HEK293 (cell line): Measurements from ENCODE around the gene SNAPC5.

Experiments used
- GLI2 ChIP-seq: fragments of 450-650 bp; formaldehyde crosslinking; IDR thresholded peaks from 2 replicates; pipeline ENCODE4; 2017; ENCODE audit warnings: missing biosample characterization, missing genetic modification characterization, low read depth, borderline replicate concordance
- KLF16 ChIP-seq: fragments of 450-650 bp; formaldehyde crosslinking; IDR thresholded peaks from 2 replicates; pipeline ENCODE4 v1.5.1; 2017; ENCODE audit warnings: missing biosample characterization, missing genetic modification characterization
- OSR2 ChIP-seq: fragments of 450-650 bp; formaldehyde crosslinking; IDR thresholded peaks from 2 replicates; pipeline ENCODE4 v1.5.1; 2016; ENCODE audit warnings: missing biosample characterization, missing genetic modification characterization
- PRDM1 ChIP-seq: fragments of 450-650 bp; formaldehyde crosslinking; IDR thresholded peaks from 2 replicates; pipeline ENCODE4; 2016; ENCODE audit warnings: missing biosample characterization, missing genetic modification characterization
- SP3 ChIP-seq: fragments of 450-650 bp; formaldehyde crosslinking; IDR thresholded peaks from 2 replicates; pipeline ENCODE4 v1.5.1; 2016; ENCODE audit warnings: missing biosample characterization, missing genetic modification characterization
- ZBTB21 ChIP-seq: fragments of 450-650 bp; formaldehyde crosslinking; IDR thresholded peaks from 2 replicates; pipeline ENCODE4 v1.5.1; 2017; ENCODE audit warnings: missing biosample characterization, missing genetic modification characterization
- ZBTB7A ChIP-seq: fragments of 450-650 bp; formaldehyde crosslinking; IDR thresholded peaks from 2 replicates; pipeline ENCODE4 v1.5.1; 2016; ENCODE audit warnings: low read depth, missing biosample characterization, missing genetic modification characterization
- ZNF202 ChIP-seq: fragments of 450-650 bp; formaldehyde crosslinking; IDR thresholded peaks from 2 replicates; pipeline ENCODE4 v1.5.1; 2016; ENCODE audit warnings: missing biosample characterization, missing genetic modification characterization, borderline replicate concordance
- ZNF239 ChIP-seq: fragments of 450-650 bp; formaldehyde crosslinking; IDR thresholded peaks from 2 replicates; pipeline ENCODE4 v1.5.1; 2016; ENCODE audit warnings: missing biosample characterization, missing genetic modification characterization
- ZNF404 ChIP-seq: fragments of 450-650 bp; formaldehyde crosslinking; IDR thresholded peaks from 2 replicates; pipeline ENCODE4 v1.5.1; 2017; ENCODE audit warnings: missing biosample characterization, missing genetic modification characterization
- ZNF529 ChIP-seq: fragments of 450-650 bp; formaldehyde crosslinking; IDR thresholded peaks from 2 replicates; pipeline ENCODE4 v1.5.1; 2017; ENCODE audit warnings: missing genetic modification characterization, missing biosample characterization; ENCODE audit not compliant: insufficient replicate concordance
- ZNF747 ChIP-seq: fragments of 450-650 bp; formaldehyde crosslinking; IDR thresholded peaks from 2 replicates; pipeline ENCODE4 v1.5.1; 2016; ENCODE audit warnings: missing biosample characterization, missing genetic modification characterization
- TF ChIP-seq, protein P1 (sequence below): fragments of 450-650 bp; formaldehyde crosslinking; conservative IDR thresholded peaks from 2 replicates; pipeline ENCODE4 v1.5.1; 2016; ENCODE audit warnings: low read depth, missing biosample characterization, missing genetic modification characterization
- TF ChIP-seq, protein P2 (sequence below): fragments of 450-650 bp; formaldehyde crosslinking; IDR thresholded peaks from 2 replicates; pipeline ENCODE4; 2016; ENCODE audit warnings: missing biosample characterization, missing genetic modification characterization
- TF ChIP-seq, protein P3 (sequence below): fragments of 450-650 bp; IDR thresholded peaks from 2 replicates; pipeline ENCODE4 v1.5.1; 2018; ENCODE audit warnings: missing biosample characterization, missing genetic modification characterization
- TF ChIP-seq, protein P4 (sequence below): fragments of 450-650 bp; formaldehyde crosslinking; IDR thresholded peaks from 2 replicates; pipeline ENCODE4 v1.5.1; 2016; ENCODE audit warnings: missing biosample characterization, missing genetic modification characterization
- TF ChIP-seq, protein P5 (sequence below): fragments of 450-650 bp; formaldehyde crosslinking; IDR thresholded peaks from 2 replicates; pipeline ENCODE4 v1.5.1; 2017; ENCODE audit warnings: missing biosample characterization, missing genetic modification characterization
- TF ChIP-seq, protein P6 (sequence below): fragments of 450-650 bp; formaldehyde crosslinking; IDR thresholded peaks from 2 replicates; pipeline ENCODE4 v1.5.1; 2016; ENCODE audit warnings: missing biosample characterization, missing genetic modification characterization
- TF ChIP-seq, protein P7 (sequence below): fragments of 450-650 bp; IDR thresholded peaks from 2 replicates; pipeline ENCODE4 v1.5.1; 2018; ENCODE audit warnings: missing biosample characterization, mild to moderate bottlenecking, missing genetic modification characterization
- TF ChIP-seq, protein P8 (sequence below): fragments of 450-650 bp; formaldehyde crosslinking; IDR thresholded peaks from 2 replicates; pipeline ENCODE4 v1.5.1; 2016; ENCODE audit warnings: missing biosample characterization, missing genetic modification characterization, borderline replicate concordance

The SNAPC5 gene

DNA sequence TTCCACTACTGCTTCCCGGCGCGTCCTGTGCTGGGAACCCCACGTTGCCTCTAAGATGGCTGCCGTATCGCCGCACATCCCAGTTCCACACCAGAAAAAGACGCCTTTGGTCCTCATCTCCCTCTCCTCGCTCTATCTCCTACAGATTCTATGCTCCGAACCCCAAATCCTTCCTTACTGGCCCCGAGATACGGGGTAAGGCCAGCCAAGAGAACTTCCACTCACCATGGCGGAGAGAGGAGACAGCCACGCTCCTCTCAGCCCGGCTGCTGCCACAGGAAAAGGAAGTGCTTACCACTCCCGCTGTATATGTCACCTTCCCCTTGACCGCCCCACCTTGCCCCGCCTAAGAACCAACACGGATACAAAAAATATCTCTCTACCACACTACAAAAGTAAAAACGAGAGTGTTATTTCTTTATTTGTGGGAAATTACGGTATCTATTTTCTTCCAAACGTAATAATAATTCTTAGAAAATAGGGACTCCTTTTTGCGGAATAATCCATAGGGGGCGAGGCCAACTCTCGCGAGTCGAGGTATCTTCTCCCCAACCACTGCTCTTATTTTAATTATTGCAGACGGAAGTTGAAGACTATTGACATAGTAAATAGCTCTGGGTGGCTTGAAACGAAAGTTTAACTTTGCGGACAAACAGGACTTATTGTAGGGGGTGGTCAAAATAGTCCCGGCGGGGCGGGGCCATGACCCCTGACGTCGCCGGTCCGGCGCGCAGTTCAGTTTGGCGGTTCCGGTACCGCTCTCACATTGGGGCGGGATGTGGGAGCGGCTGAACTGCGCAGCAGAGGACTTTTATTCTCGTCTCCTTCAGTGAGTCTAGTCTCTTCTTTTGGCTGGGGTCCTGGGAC lies 7.2 kb upstream of the SNAPC5 start, which contains the start of the genes RPL4 and ZWILCH (continued):
- TF ChIP-seq, protein P1, sequence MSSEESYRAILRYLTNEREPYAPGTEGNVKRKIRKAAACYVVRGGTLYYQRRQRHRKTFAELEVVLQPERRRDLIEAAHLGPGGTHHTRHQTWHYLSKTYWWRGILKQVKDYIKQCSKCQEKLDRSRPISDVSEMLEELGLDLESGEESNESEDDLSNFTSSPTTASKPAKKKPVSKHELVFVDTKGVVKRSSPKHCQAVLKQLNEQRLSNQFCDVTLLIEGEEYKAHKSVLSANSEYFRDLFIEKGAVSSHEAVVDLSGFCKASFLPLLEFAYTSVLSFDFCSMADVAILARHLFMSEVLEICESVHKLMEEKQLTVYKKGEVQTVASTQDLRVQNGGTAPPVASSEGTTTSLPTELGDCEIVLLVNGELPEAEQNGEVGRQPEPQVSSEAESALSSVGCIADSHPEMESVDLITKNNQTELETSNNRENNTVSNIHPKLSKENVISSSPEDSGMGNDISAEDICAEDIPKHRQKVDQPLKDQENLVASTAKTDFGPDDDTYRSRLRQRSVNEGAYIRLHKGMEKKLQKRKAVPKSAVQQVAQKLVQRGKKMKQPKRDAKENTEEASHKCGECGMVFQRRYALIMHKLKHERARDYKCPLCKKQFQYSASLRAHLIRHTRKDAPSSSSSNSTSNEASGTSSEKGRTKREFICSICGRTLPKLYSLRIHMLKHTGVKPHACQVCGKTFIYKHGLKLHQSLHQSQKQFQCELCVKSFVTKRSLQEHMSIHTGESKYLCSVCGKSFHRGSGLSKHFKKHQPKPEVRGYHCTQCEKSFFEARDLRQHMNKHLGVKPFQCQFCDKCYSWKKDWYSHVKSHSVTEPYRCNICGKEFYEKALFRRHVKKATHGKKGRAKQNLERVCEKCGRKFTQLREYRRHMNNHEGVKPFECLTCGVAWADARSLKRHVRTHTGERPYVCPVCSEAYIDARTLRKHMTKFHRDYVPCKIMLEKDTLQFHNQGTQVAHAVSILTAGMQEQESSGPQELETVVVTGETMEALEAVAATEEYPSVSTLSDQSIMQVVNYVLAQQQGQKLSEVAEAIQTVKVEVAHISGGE (tag by site-specific recombination): peak; percentile 92
- TF ChIP-seq ZBTB21 (tag by site-specific recombination): peak; percentile 80
- TF ChIP-seq, protein P2, sequence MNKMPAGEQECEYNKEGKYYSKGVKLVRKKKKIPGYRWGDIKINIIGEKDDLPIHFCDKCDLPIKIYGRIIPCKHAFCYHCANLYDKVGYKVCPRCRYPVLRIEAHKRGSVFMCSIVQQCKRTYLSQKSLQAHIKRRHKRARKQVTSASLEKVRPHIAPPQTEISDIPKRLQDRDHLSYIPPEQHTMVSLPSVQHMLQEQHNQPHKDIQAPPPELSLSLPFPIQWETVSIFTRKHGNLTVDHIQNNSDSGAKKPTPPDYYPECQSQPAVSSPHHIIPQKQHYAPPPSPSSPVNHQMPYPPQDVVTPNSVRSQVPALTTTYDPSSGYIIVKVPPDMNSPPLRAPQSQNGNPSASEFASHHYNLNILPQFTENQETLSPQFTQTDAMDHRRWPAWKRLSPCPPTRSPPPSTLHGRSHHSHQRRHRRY (tag by site-specific recombination): no peak
- peak; percentile 5; the same call in 1 of the 2 replicates for TF ChIP-seq GLI2 (tag by site-specific recombination)
- TF ChIP-seq, protein P3, sequence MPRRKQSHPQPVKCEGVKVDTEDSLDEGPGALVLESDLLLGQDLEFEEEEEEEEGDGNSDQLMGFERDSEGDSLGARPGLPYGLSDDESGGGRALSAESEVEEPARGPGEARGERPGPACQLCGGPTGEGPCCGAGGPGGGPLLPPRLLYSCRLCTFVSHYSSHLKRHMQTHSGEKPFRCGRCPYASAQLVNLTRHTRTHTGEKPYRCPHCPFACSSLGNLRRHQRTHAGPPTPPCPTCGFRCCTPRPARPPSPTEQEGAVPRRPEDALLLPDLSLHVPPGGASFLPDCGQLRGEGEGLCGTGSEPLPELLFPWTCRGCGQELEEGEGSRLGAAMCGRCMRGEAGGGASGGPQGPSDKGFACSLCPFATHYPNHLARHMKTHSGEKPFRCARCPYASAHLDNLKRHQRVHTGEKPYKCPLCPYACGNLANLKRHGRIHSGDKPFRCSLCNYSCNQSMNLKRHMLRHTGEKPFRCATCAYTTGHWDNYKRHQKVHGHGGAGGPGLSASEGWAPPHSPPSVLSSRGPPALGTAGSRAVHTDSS (tag by site-specific recombination): 0 out of 2 replicates have a peak, but pooled peaks have one; percentile 10
- TF ChIP-seq, protein P4, sequence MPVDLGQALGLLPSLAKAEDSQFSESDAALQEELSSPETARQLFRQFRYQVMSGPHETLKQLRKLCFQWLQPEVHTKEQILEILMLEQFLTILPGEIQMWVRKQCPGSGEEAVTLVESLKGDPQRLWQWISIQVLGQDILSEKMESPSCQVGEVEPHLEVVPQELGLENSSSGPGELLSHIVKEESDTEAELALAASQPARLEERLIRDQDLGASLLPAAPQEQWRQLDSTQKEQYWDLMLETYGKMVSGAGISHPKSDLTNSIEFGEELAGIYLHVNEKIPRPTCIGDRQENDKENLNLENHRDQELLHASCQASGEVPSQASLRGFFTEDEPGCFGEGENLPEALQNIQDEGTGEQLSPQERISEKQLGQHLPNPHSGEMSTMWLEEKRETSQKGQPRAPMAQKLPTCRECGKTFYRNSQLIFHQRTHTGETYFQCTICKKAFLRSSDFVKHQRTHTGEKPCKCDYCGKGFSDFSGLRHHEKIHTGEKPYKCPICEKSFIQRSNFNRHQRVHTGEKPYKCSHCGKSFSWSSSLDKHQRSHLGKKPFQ (tag by site-specific recombination): peak; percentile 48; the same call in 1 of the 2 replicates
- TF ChIP-seq, protein P5, sequence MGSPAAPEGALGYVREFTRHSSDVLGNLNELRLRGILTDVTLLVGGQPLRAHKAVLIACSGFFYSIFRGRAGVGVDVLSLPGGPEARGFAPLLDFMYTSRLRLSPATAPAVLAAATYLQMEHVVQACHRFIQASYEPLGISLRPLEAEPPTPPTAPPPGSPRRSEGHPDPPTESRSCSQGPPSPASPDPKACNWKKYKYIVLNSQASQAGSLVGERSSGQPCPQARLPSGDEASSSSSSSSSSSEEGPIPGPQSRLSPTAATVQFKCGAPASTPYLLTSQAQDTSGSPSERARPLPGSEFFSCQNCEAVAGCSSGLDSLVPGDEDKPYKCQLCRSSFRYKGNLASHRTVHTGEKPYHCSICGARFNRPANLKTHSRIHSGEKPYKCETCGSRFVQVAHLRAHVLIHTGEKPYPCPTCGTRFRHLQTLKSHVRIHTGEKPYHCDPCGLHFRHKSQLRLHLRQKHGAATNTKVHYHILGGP (tag by site-specific recombination): no peak
- TF ChIP-seq, protein P6, sequence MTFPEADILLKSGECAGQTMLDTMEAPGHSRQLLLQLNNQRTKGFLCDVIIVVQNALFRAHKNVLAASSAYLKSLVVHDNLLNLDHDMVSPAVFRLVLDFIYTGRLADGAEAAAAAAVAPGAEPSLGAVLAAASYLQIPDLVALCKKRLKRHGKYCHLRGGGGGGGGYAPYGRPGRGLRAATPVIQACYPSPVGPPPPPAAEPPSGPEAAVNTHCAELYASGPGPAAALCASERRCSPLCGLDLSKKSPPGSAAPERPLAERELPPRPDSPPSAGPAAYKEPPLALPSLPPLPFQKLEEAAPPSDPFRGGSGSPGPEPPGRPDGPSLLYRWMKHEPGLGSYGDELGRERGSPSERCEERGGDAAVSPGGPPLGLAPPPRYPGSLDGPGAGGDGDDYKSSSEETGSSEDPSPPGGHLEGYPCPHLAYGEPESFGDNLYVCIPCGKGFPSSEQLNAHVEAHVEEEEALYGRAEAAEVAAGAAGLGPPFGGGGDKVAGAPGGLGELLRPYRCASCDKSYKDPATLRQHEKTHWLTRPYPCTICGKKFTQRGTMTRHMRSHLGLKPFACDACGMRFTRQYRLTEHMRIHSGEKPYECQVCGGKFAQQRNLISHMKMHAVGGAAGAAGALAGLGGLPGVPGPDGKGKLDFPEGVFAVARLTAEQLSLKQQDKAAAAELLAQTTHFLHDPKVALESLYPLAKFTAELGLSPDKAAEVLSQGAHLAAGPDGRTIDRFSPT (tag by site-specific recombination): no peak
- peak; percentile 76; the same call in 1 of the 2 replicates for TF ChIP-seq ZBTB7A
- TF ChIP-seq ZNF239 (tag by site-specific recombination): peak; percentile 79
- TF ChIP-seq, protein P7, sequence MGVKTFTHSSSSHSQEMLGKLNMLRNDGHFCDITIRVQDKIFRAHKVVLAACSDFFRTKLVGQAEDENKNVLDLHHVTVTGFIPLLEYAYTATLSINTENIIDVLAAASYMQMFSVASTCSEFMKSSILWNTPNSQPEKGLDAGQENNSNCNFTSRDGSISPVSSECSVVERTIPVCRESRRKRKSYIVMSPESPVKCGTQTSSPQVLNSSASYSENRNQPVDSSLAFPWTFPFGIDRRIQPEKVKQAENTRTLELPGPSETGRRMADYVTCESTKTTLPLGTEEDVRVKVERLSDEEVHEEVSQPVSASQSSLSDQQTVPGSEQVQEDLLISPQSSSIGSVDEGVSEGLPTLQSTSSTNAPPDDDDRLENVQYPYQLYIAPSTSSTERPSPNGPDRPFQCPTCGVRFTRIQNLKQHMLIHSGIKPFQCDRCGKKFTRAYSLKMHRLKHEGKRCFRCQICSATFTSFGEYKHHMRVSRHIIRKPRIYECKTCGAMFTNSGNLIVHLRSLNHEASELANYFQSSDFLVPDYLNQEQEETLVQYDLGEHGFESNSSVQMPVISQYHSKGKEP (tag by site-specific recombination): no peak
- TF ChIP-seq PRDM1: no peak
- TF ChIP-seq ZNF404 (tag by site-specific recombination): no peak
- TF ChIP-seq OSR2 (tag by site-specific recombination): no peak
- TF ChIP-seq ZNF202: no peak
- TF ChIP-seq, protein P8, sequence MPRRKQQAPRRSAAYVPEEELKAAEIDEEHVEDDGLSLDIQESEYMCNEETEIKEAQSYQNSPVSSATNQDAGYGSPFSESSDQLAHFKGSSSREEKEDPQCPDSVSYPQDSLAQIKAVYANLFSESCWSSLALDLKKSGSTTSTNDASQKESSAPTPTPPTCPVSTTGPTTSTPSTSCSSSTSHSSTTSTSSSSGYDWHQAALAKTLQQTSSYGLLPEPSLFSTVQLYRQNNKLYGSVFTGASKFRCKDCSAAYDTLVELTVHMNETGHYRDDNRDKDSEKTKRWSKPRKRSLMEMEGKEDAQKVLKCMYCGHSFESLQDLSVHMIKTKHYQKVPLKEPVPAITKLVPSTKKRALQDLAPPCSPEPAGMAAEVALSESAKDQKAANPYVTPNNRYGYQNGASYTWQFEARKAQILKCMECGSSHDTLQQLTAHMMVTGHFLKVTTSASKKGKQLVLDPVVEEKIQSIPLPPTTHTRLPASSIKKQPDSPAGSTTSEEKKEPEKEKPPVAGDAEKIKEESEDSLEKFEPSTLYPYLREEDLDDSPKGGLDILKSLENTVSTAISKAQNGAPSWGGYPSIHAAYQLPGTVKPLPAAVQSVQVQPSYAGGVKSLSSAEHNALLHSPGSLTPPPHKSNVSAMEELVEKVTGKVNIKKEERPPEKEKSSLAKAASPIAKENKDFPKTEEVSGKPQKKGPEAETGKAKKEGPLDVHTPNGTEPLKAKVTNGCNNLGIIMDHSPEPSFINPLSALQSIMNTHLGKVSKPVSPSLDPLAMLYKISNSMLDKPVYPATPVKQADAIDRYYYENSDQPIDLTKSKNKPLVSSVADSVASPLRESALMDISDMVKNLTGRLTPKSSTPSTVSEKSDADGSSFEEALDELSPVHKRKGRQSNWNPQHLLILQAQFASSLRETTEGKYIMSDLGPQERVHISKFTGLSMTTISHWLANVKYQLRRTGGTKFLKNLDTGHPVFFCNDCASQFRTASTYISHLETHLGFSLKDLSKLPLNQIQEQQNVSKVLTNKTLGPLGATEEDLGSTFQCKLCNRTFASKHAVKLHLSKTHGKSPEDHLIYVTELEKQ: no peak; the same call in 1 of the 2 replicates
- peak; percentile 99 for TF ChIP-seq KLF16 (tag by site-specific recombination)
- peak; percentile 97 for TF ChIP-seq SP3 (tag by site-specific recombination)
- TF ChIP-seq ZNF529 (tag by site-specific recombination): no peak
- TF ChIP-seq ZNF747 (tag by site-specific recombination): no peak
